Muscle of back (tissue), 10 donors: ENCODE measurements around the gene ADCY10. TPM values are rescaled to one million over a fixed set of nuclear protein-coding genes. Genes with fewer than 3 reads are reported as not detected.

ENCODE experiments used
- polyA plus RNA-seq, 10 donors: library from polyadenylated mRNA; unstranded; fragments of 120-200 nt; gene quantifications; one replicate each; pipeline ENCODE4 v1.2.1, GENCODE V29; 2013; ENCODE audit not compliant: insufficient read length in 10 of 10

ADCY10 gene
- polyA plus RNA-seq, 10 donors = 0.04 to 0.37 (median 0.13) TPM; not detected in 2

Other genes starting within 250 kb of the ADCY10 start
- gene MPZL1, start 192.2 kb downstream of the ADCY10 start, polyA plus RNA-seq = 100 to 1,000 TPM in 2 of 10 donors, 10 to 100 TPM in 8; 78.1 to 110 (median 86.4) TPM
- gene DCAF6, start 22.5 kb upstream of the ADCY10 start, polyA plus RNA-seq = 100 to 1,000 TPM in 8 of 10 donors, 10 to 100 TPM in 2; 93.3 to 151 (median 111) TPM
- gene MPC2, start 22.9 kb upstream of the ADCY10 start, polyA plus RNA-seq = 10 to 100 TPM; 60.5 to 81.4 (median 69.8) TPM
- 10 to 100 TPM; 10.4 to 18.2 (median 11.9) TPM for gene GPR161, start 222.8 kb upstream of the ADCY10 start, polyA plus RNA-seq